ENCODE data around the gene GPLD1.

DNA sequence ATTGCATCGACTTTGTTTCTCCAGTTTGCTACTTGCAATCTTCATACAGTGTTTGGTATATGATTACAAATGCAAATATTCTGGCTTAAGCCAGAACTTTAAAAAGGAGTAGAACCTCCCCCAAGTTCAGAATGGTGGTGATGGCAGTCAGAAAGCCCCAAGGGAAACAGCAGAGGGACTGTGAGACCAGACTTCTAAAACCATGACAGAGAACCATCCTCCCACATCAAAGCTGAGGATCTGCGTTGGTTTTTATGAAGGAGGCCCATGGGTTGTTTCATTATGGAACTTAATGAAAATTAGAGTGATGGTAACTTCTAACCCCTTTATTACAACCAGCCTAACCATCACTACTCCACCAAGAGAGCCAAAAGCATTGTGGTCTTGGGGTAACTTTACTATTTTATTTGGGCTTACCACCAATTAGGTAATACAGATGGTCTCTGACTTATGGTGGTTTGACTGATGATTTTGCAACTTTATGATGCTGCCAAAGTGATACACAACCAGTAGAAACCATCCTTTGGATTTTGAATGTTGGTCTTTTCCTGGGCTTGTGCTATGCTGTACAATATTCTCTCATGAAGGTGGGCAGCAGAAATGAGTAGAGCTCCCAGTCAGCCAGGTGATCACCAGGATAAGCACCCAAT lies 97.5 kb downstream of the GPLD1 start:
- no peak for TF ChIP-seq POLR2A (IDR thresholded peaks at IDR 0.05)
- TF ChIP-seq, protein P1, sequence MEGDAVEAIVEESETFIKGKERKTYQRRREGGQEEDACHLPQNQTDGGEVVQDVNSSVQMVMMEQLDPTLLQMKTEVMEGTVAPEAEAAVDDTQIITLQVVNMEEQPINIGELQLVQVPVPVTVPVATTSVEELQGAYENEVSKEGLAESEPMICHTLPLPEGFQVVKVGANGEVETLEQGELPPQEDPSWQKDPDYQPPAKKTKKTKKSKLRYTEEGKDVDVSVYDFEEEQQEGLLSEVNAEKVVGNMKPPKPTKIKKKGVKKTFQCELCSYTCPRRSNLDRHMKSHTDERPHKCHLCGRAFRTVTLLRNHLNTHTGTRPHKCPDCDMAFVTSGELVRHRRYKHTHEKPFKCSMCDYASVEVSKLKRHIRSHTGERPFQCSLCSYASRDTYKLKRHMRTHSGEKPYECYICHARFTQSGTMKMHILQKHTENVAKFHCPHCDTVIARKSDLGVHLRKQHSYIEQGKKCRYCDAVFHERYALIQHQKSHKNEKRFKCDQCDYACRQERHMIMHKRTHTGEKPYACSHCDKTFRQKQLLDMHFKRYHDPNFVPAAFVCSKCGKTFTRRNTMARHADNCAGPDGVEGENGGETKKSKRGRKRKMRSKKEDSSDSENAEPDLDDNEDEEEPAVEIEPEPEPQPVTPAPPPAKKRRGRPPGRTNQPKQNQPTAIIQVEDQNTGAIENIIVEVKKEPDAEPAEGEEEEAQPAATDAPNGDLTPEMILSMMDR (IDR thresholded peaks at IDR 0.05): no peak
